ENCODE results near the gene CACNB2. TPM values are rescaled to one million over a fixed set of nuclear protein-coding genes. Genes with fewer than 3 reads are reported as not detected.

CACNB2 gene
- total RNA-seq, 2 donors from 2014 or later, result 19.0 to 20.6 TPM

- Histone ChIP-seq H3K27me3 (no peaks in the 10 kb centered on the region), H3K4me3 (no peak overlapping the region), H3K4me1 (no peaks in the 10 kb centered on the region), H3K27ac (no peak overlapping the region), H3K36me3 (no peaks in the 10 kb centered on the region), H3K9me3 (no peaks in the 10 kb centered on the region)
- no peak for DNase-seq (ENCODE audit: low spot score)
- no peak for TF ChIP-seq CTCF (IDR thresholded peaks at IDR 0.05)
Measured at GRCh38 chr10:18211862-18212261, 71.6 kb downstream of the CACNB2 start.

GRCh38 chr10:18213271-18213670 is 73.0 kb downstream of the CACNB2 start:
- no peak for TF ChIP-seq CTCF (IDR thresholded peaks at IDR 0.05)
- H3K4me3 ChIP-seq, result no peak overlapping the region
- DNase-seq (ENCODE audit: low spot score), result no peak
- H3K36me3 ChIP-seq, result no peaks in the 10 kb centered on the region
- peak overlapping the region in 1 of 2 donors; percentile 12 for H3K27ac ChIP-seq
- H3K4me1 ChIP-seq, result no peaks in the 10 kb centered on the region
- H3K27me3 ChIP-seq, result no peaks in the 10 kb centered on the region
- no peaks in the 10 kb centered on the region for H3K9me3 ChIP-seq

GRCh38 chr10:18214691-18215563 is 74.7 kb downstream of the CACNB2 start:
- Histone ChIP-seq H3K4me3 (no peak overlapping the region), H3K27ac (no peak overlapping the region)
- no peak for DNase-seq (ENCODE audit: low spot score)

GRCh38 chr10:18216482-18216881 is 76.3 kb downstream of the CACNB2 start:
- H3K27ac ChIP-seq, result no peak overlapping the region
- TF ChIP-seq CTCF (IDR thresholded peaks at IDR 0.05), result peak; percentile 27 to 67
- H3K4me1 ChIP-seq, result no peaks in the 10 kb centered on the region
- no peaks in the 10 kb centered on the region for H3K9me3 ChIP-seq
- H3K36me3 ChIP-seq, result no peaks in the 10 kb centered on the region
- no peak overlapping the region for H3K4me3 ChIP-seq
- no peaks in the 10 kb centered on the region for H3K27me3 ChIP-seq
- DNase-seq (ENCODE audit: low spot score), result no peak

More at GRCh38 chr10:18214691-18215563, 74.7 kb downstream of the CACNB2 start:
- H3K36me3 ChIP-seq, result no peaks in the 10 kb centered on the region
- no peaks in the 10 kb centered on the region for H3K4me1 ChIP-seq
- no peaks in the 10 kb centered on the region for H3K9me3 ChIP-seq
- TF ChIP-seq CTCF (IDR thresholded peaks at IDR 0.05), result peak; percentile 63 to 89
- no peaks in the 10 kb centered on the region for H3K27me3 ChIP-seq

GRCh38 chr10:18217577-18217976 is 77.4 kb downstream of the CACNB2 start:
- Histone ChIP-seq H3K4me1 (no peaks in the 10 kb centered on the region), H3K27me3 (no peaks in the 10 kb centered on the region), H3K36me3 (no peaks in the 10 kb centered on the region), H3K9me3 (no peaks in the 10 kb centered on the region), H3K4me3 (no peak overlapping the region), H3K27ac (no peak overlapping the region)
- TF ChIP-seq CTCF (IDR thresholded peaks at IDR 0.05), result no peak
- no peak for DNase-seq (ENCODE audit: low spot score)
